Measurements from ENCODE around the gene BOD1.
"Not testable (repeated sequence)": the region's sequence is repeated elsewhere in the genome, so short reads cannot be mapped to it uniquely, and the experiment has no call there.

The BOD1 gene

GRCh38 chr5:173592050-173592669, 24.3 kb downstream of the BOD1 start:
- DNase-seq (ENCODE audit: low read depth) = peak; percentile 23
- no peak overlapping the region for H3K4me3 ChIP-seq (ENCODE audit: low read depth, low read length)

DNA sequence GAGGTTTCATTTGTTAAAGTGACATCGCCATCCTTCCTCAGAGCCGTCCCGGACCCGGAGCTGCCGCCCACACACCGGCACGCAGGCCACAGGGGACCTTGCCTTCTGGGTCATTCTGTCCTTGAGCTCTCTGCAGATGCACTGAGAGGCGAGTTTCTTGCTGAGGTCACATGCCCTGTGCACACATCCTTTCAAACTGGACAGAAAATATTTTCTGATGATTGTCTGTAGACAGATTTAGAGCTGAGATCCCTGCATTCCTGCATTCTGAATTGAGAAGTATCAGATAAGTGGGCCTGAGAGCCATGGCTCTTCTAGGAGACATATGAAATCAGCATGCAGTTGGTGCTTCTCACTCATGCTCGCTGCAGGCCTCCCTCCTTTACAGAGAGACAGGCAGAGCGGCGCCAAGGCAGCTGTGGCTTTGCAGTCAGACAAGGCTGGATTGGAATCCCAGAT, 25.4 kb downstream of the BOD1 start:
- H3K4me3 ChIP-seq (ENCODE audit: low read depth, low read length) = no peak overlapping the region
- TF ChIP-seq, protein P1, sequence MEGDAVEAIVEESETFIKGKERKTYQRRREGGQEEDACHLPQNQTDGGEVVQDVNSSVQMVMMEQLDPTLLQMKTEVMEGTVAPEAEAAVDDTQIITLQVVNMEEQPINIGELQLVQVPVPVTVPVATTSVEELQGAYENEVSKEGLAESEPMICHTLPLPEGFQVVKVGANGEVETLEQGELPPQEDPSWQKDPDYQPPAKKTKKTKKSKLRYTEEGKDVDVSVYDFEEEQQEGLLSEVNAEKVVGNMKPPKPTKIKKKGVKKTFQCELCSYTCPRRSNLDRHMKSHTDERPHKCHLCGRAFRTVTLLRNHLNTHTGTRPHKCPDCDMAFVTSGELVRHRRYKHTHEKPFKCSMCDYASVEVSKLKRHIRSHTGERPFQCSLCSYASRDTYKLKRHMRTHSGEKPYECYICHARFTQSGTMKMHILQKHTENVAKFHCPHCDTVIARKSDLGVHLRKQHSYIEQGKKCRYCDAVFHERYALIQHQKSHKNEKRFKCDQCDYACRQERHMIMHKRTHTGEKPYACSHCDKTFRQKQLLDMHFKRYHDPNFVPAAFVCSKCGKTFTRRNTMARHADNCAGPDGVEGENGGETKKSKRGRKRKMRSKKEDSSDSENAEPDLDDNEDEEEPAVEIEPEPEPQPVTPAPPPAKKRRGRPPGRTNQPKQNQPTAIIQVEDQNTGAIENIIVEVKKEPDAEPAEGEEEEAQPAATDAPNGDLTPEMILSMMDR (conservative IDR thresholded peaks at IDR 0.05; ENCODE audit: low read depth, low read length) = no peak
- no peak for DNase-seq (ENCODE audit: low read depth)

More at GRCh38 chr5:173592050-173592669, 24.3 kb downstream of the BOD1 start:
- TF ChIP-seq, protein P1 (conservative IDR thresholded peaks at IDR 0.05; ENCODE audit: low read depth, low read length) = peak; percentile 67

GRCh38 chr5:173590436-173591055, 25.9 kb downstream of the BOD1 start:
- TF ChIP-seq, protein P1 (conservative IDR thresholded peaks at IDR 0.05; ENCODE audit: low read depth, low read length) = no peak
- DNase-seq (ENCODE audit: low read depth) = no peak
- H3K4me3 ChIP-seq (ENCODE audit: low read depth, low read length) = no peak overlapping the region

DNA sequence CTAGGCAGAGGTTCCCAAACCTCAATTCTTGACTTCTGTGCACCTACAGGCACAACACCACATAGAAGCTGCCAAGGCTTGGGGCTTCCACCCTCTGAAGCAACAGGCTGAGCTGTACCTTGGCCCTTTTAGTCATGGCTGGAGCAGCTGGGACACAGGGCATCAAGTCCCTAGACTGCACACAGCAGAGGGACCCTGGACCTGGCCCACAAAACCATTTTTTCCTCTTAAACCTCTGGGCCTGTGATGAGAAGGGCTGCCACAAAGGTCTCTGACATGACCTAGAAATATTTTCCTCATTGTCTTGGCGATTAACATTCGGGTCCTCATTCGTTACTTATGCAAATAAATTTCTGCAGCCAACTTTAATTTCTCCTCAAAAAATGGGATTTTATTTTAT, 30.3 kb downstream of the BOD1 start:
- not testable (repeated sequence) for DNase-seq (ENCODE audit: low read depth); H3K4me3 ChIP-seq (ENCODE audit: low read depth, low read length)

- DNase-seq (ENCODE audit: low read depth) = no peak
- TF ChIP-seq, protein P1 (conservative IDR thresholded peaks at IDR 0.05; ENCODE audit: low read depth, low read length) = no peak
- H3K4me3 ChIP-seq (ENCODE audit: low read depth, low read length) = no peak overlapping the region
These were observed 33.1 kb downstream of the BOD1 start for GRCh38 chr5:173583346-173583745.

GRCh38 chr5:173582216-173583111, 34.0 kb downstream of the BOD1 start:
- H3K4me3 ChIP-seq (ENCODE audit: low read depth, low read length) = no peak overlapping the region
- no peak for DNase-seq (ENCODE audit: low read depth)
- TF ChIP-seq, protein P1 (conservative IDR thresholded peaks at IDR 0.05; ENCODE audit: low read depth, low read length) = no peak
